Panc1 (cell line): ENCODE data around the gene C12orf75. TPM values are rescaled to one million over a fixed set of nuclear protein-coding genes. Genes with fewer than 3 reads are reported as not detected.
A peak's percentile ranks its signal among the peaks of the same experiment; 100 is the strongest.

Experiments used
- ATAC-seq: fragments of 200-7000 bp; cut with Tn5 transposase; 2 replicates; pipeline ENCODE4 v1.9.1; 2020; ENCODE audit warnings: mild to moderate bottlenecking, moderate library complexity
- BruUV-seq: library from RNA; stranded (reverse); fragments of 400-500 nt; replicated peaks from 2 replicates; lab custom pipeline; 2021; lab: Mats Ljungman, UMichigan
- CTCF ChIA-PET: fragments of 300-600 bp; sonication (Branson Sonifier 250); formaldehyde crosslinking; loops from one replicate; lab custom pipeline; 2022; ENCODE audit warnings: antibody characterized with exemption; lab: Charles Lee
- POLR2A ChIA-PET: fragments of 300-600 bp; sonication (Branson Sonifier 250); formaldehyde crosslinking; loops from one replicate; lab custom pipeline; 2022; ENCODE audit warnings: antibody characterized with exemption; lab: Charles Lee
- DNase-seq: peaks from one replicate; pipeline ENCODE4 v3.0.0-alpha.2; 2010; ENCODE audit warnings: low read depth, low spot score
- H3K27ac ChIP-seq: 2 replicates; pipeline ENCODE4 v1.5.1; 2011; ENCODE audit warnings: mild to moderate bottlenecking, low read length, inconsistent platforms
- H3K27me3 ChIP-seq: fragments of 200-500 bp; sonication (Bioruptor generic); 2 replicates; pipeline ENCODE4 v1.6.0; 2014; ENCODE audit warnings: low read length, inconsistent platforms; ENCODE audit not compliant: control insufficient read depth, insufficient read depth
- H3K36me3 ChIP-seq: fragments of 200-500 bp; sonication (Bioruptor generic); 2 replicates; pipeline ENCODE4 v1.5.1; 2014; ENCODE audit warnings: inconsistent platforms, mild to moderate bottlenecking, low read length, moderate library complexity; ENCODE audit not compliant: control insufficient read depth, insufficient read depth
- H3K4me1 ChIP-seq: 2 replicates; pipeline ENCODE4 v1.5.1; 2011; ENCODE audit warnings: inconsistent platforms, mild to moderate bottlenecking, low read length, moderate library complexity; ENCODE audit not compliant: control insufficient read depth, insufficient read depth
- H3K4me3 ChIP-seq, 2 experiments: 2 replicates each; pipeline ENCODE4 v1.5.1; 2011 to 2012; ENCODE audit warnings: low read depth in 2 of 2, low read length in 2 of 2, mild to moderate bottlenecking in 2 of 2, inconsistent platforms in 1 of 2, moderate library complexity in 1 of 2
- H3K9me3 ChIP-seq: fragments of 200-500 bp; sonication (Bioruptor generic); 2 replicates; pipeline ENCODE4 v1.5.1; 2014; ENCODE audit warnings: low read depth, mild to moderate bottlenecking, inconsistent platforms, low read length, moderate library complexity; ENCODE audit not compliant: control insufficient read depth, insufficient read depth
- CTCF ChIP-seq: fragments of 450-650 bp; IDR thresholded peaks from 2 replicates; pipeline ENCODE4 v1.5.1; 2017; ENCODE audit warnings: mild to moderate bottlenecking
- POLR2AphosphoS5 ChIP-seq: IDR thresholded peaks from 2 replicates; pipeline ENCODE4 v1.6.1; 2012; ENCODE audit warnings: mild to moderate bottlenecking, low read depth, low read length, moderate library complexity
- REST ChIP-seq, 2 experiments: IDR thresholded peaks; 2 replicates each; pipeline ENCODE4 v1.6.1; 2011 to 2012; ENCODE audit warnings: low read depth in 2 of 2, control low read depth in 1 of 2, low read length in 1 of 2, mild to moderate bottlenecking in 1 of 2, moderate library complexity in 1 of 2; ENCODE audit not compliant: insufficient read depth in 1 of 2
- SIN3A ChIP-seq: IDR thresholded peaks from 2 replicates; pipeline ENCODE4 v1.6.1; 2012; ENCODE audit warnings: low read depth, mild to moderate bottlenecking, low read length, moderate library complexity, borderline replicate concordance; ENCODE audit not compliant: insufficient read depth
- TCF7L2 ChIP-seq: IDR thresholded peaks from 2 replicates; pipeline ENCODE4 v1.6.1; 2011; ENCODE audit warnings: mild to moderate bottlenecking, low read depth, low read length, inconsistent platforms
- in situ Hi-C: cut with HindIII; loops from 2 replicates; pipeline ENCODE4 v1.10.0; 2016; ENCODE audit warnings: low sequenced_read_pairs, low pct_unique_long_range_greater_than_20kb
- intact Hi-C: fragments of 100-400 bp; cut with micrococcal nuclease; formaldehyde crosslinking; loops from one replicate; pipeline ENCODE4 v1.10.0; 2022; ENCODE audit not compliant: unreplicated experiment
- total RNA-seq: library from RNA; stranded (reverse); gene quantifications from one replicate; pipeline ENCODE4 v1.2.1, GENCODE V29; 2021; ENCODE audit not compliant: unreplicated experiment

C12orf75 gene
- total RNA-seq, 1 experiment from 2014 or later, result 132 TPM

GRCh38 chr12:105420046-105420445, 89.6 kb downstream of the C12orf75 start:
- in situ Hi-C loops (no loop called here), intact Hi-C loops (loop anchor here (1.0 to 10.0 kb wide), 3 partner anchors 615 to 805 kb away; no protein-coding TSS in a partner anchor)
- no peaks in the 10 kb centered on the region for H3K9me3 ChIP-seq
- TF ChIP-seq REST (IDR thresholded peaks at IDR 0.05; ENCODE audit: insufficient read depth in 1 of 2, low read depth in 2 of 2, low read length in 1 of 2), result no peak
- TF ChIP-seq CTCF, result no peak
- no peak for TF ChIP-seq SIN3A
- TF ChIP-seq POLR2AphosphoS5, result no peak
- no peak for TF ChIP-seq TCF7L2
- H3K27ac ChIP-seq, result peak overlapping the region; percentile 39; the same call in 1 of the 2 replicates
- no peaks in the 10 kb centered on the region for H3K27me3 ChIP-seq
- ATAC-seq, result no peak
- ChIA-PET CTCF (interaction anchor here (0.5 to 1.9 kb wide), 5 partner anchors 703 to 804 kb away, joined by 3 to 20 read pairs (median 3); partner anchors contain the start of gene NUAK1), POLR2A (no interaction called here)
- no TSS peak for BruUV-seq
- H3K4me3 ChIP-seq, result no peak overlapping the region
- H3K36me3 ChIP-seq, result no peaks in the 10 kb centered on the region
- H3K4me1 ChIP-seq, result peaks cover 5% of the 10 kb centered on the region
- DNase-seq, result no peak

- BruUV-seq, result no TSS peak
- H3K27ac ChIP-seq, result peak overlapping the region; percentile 75
These were observed 90.3 kb downstream of the C12orf75 start for GRCh38 chr12:105420659-105421240.

More at GRCh38 chr12:105420659-105421240, 90.3 kb downstream of the C12orf75 start:
- TF ChIP-seq TCF7L2 (no peak), REST (IDR thresholded peaks at IDR 0.05; ENCODE audit: insufficient read depth in 1 of 2, low read depth in 2 of 2, low read length in 1 of 2) (no peak), POLR2AphosphoS5 (no peak), SIN3A (no peak), CTCF (peak; percentile 88)
- peaks cover 5% of the 10 kb centered on the region for H3K4me1 ChIP-seq
- no peaks in the 10 kb centered on the region for H3K27me3 ChIP-seq
- H3K9me3 ChIP-seq, result no peaks in the 10 kb centered on the region
- ChIA-PET POLR2A (no interaction called here), CTCF (interaction anchor here (0.5 to 1.9 kb wide), 5 partner anchors 703 to 803 kb away, joined by 3 to 20 read pairs (median 3); partner anchors contain the start of gene NUAK1)
- DNase-seq (peak; percentile 55), ATAC-seq (peak; percentile 94)
- H3K4me3 ChIP-seq, result no peak overlapping the region
- in situ Hi-C loops, result no loop called here
- no peaks in the 10 kb centered on the region for H3K36me3 ChIP-seq
- intact Hi-C loops, result loop anchor here (1.0 to 10.0 kb wide), 3 partner anchors 614 to 804 kb away; no protein-coding TSS in a partner anchor
